ENCODE data around the gene HSBP1L1.

Gene HSBP1L1

GRCh38 chr18:79930020-79930642 lies 34.3 kb upstream of the HSBP1L1 start:
- no peak for DNase-seq

- DNase-seq: no peak
These were observed 33.0 kb upstream of the HSBP1L1 start for GRCh38 chr18:79931475-79931874.

- no peak for DNase-seq
These were observed 31.5 kb upstream of the HSBP1L1 start for GRCh38 chr18:79932907-79933306.

- no peak for DNase-seq
These were observed 30.7 kb upstream of the HSBP1L1 start for GRCh38 chr18:79933765-79934164.

GRCh38 chr18:79934311-79935097 lies 29.9 kb upstream of the HSBP1L1 start:
- no peak for DNase-seq

GRCh38 chr18:79935098-79935480 lies 29.4 kb upstream of the HSBP1L1 start:
- no peak for DNase-seq

- DNase-seq: no peak
These were observed 28.9 kb upstream of the HSBP1L1 start for GRCh38 chr18:79935499-79935898.

GRCh38 chr18:79935925-79936324 lies 28.5 kb upstream of the HSBP1L1 start:
- no peak for DNase-seq

- DNase-seq: no peak
These were observed 27.8 kb upstream of the HSBP1L1 start for GRCh38 chr18:79936641-79937040.

GRCh38 chr18:79937103-79937860 lies 27.2 kb upstream of the HSBP1L1 start:
- DNase-seq: no peak

GRCh38 chr18:79938196-79938595 lies 26.2 kb upstream of the HSBP1L1 start:
- DNase-seq: no peak

- no peak for DNase-seq
These were observed 25.3 kb upstream of the HSBP1L1 start for GRCh38 chr18:79939096-79939495.

- no peak for DNase-seq
These were observed 24.2 kb upstream of the HSBP1L1 start for GRCh38 chr18:79940126-79940813.

- no peak for DNase-seq
These were observed 23.5 kb upstream of the HSBP1L1 start for GRCh38 chr18:79940814-79941472.

- no peak for DNase-seq
These were observed 22.8 kb upstream of the HSBP1L1 start for GRCh38 chr18:79941473-79942119.

- no peak for DNase-seq
These were observed 22.2 kb upstream of the HSBP1L1 start for GRCh38 chr18:79942211-79942610.

GRCh38 chr18:79942786-79943607 lies 21.4 kb upstream of the HSBP1L1 start:
- no peak for DNase-seq

- no peak for DNase-seq
These were observed 20.8 kb upstream of the HSBP1L1 start for GRCh38 chr18:79943608-79944125.

GRCh38 chr18:79944126-79944731 lies 20.2 kb upstream of the HSBP1L1 start:
- no peak for DNase-seq

GRCh38 chr18:79944746-79945117 lies 19.7 kb upstream of the HSBP1L1 start:
- no peak for DNase-seq
